HepG2 (cell line): ENCODE results near the gene PAQR3. TPM values are rescaled to one million over a fixed set of nuclear protein-coding genes. Genes with fewer than 3 reads are reported as not detected.

ENCODE experiments used
- ATAC-seq: fragments of 200-7000 bp; cut with Tn5 transposase; 3 replicates; pipeline ENCODE4 v1.9.1; 2020; ENCODE audit warnings: mild to moderate bottlenecking, moderate library complexity
- BruUV-seq: library from RNA; stranded (reverse); fragments of 400-500 nt; replicated peaks from 2 replicates; lab custom pipeline; 2021; lab: Mats Ljungman, UMichigan
- CTCF ChIA-PET: fragments of 300-600 bp; formaldehyde crosslinking; extraction: SDS; loops from one replicate; lab custom pipeline; 2021; ENCODE audit warnings: low total read pairs, inconsistent platforms, low intra/inter-chr PET ratio; lab: Yijun Ruan, JAX
- POLR2A ChIA-PET: fragments of 350-600 bp; sonication (Branson Sonifier 250); formaldehyde crosslinking; loops from one replicate; lab custom pipeline; 2020; ENCODE audit warnings: antibody characterized with exemption, inconsistent platforms; lab: Yijun Ruan, JAX
- DNase-seq: peaks from one replicate; pipeline ENCODE4 v3.0.0-alpha.2; 2015; ENCODE audit warnings: low spot score
- FAIRE-seq: peaks from 3 replicates; lab custom pipeline; 2011; peaks lifted over from hg19 to GRCh38; lab: Jason Lieb, UNC
- H2AFZ ChIP-seq: one replicate; pipeline ENCODE4 v1.6.1; 2011; ENCODE audit warnings: low read length, inconsistent platforms
- H3K27ac ChIP-seq: fragments of 300-600 bp; 3 replicates; pipeline ENCODE4 v1.8.0; 2011; ENCODE audit warnings: mixed run types, mild to moderate bottlenecking, mixed read lengths, low read length, inconsistent platforms; ENCODE audit not compliant: insufficient read depth; ENCODE audit errors: extremely low read length
- H3K27me3 ChIP-seq, 2 experiments: fragments of 200-600 bp in 1 of 2; 2 replicates in 1 of 2; 3 replicates in 1 of 2; pipeline versions ENCODE4 v1.6.0 to v1.8.0; 2011; ENCODE audit warnings: low read length in 2 of 2, mild to moderate bottlenecking in 2 of 2, moderate library complexity in 2 of 2, inconsistent platforms in 1 of 2; ENCODE audit not compliant: insufficient read depth in 2 of 2, control insufficient read depth in 1 of 2
- H3K36me3 ChIP-seq, 2 experiments: fragments of 200-600 bp in 1 of 2; replicated peaks in 1 of 2; 2 replicates in 1 of 2; 3 replicates in 1 of 2; pipeline versions ENCODE4 v1.5.1 to v1.8.0; 2011; ENCODE audit warnings: low read length in 2 of 2, inconsistent platforms in 1 of 2; ENCODE audit not compliant: insufficient read depth in 2 of 2, control insufficient read depth in 1 of 2
- H3K4me1 ChIP-seq: 2 replicates; pipeline ENCODE4 v1.5.1; 2012; ENCODE audit warnings: low read length, inconsistent platforms; ENCODE audit not compliant: insufficient read depth
- H3K4me2 ChIP-seq: 2 replicates; pipeline ENCODE4 v1.6.0; 2011; ENCODE audit warnings: low read depth, low read length, inconsistent platforms
- H3K4me3 ChIP-seq, 3 experiments: fragments of 200-600 bp in 1 of 3; sonication (generic), shearing (Covaris generic) in 1 of 3; replicated peaks in 1 of 3; 2 replicates each; pipeline ENCODE4 v1.5.1; 2011 to 2016; ENCODE audit warnings: low read length in 3 of 3, inconsistent platforms in 2 of 3, low read depth in 2 of 3, mild to moderate bottlenecking in 2 of 3, control low read depth in 1 of 3, mixed read lengths in 1 of 3; ENCODE audit not compliant: insufficient read depth in 1 of 3
- H3K79me2 ChIP-seq: one replicate; pipeline ENCODE4 v1.6.1; 2011; ENCODE audit warnings: low read length, inconsistent platforms; ENCODE audit not compliant: insufficient read depth
- H3K9ac ChIP-seq: 2 replicates; pipeline ENCODE4 v1.6.0; 2011; ENCODE audit warnings: mild to moderate bottlenecking, low read depth, low read length, inconsistent platforms; ENCODE audit not compliant: insufficient read depth
- H3K9me3 ChIP-seq: 2 replicates; pipeline ENCODE4 v1.5.1; 2012; ENCODE audit warnings: mild to moderate bottlenecking, low read length
- H4K20me1 ChIP-seq: 2 replicates; pipeline ENCODE4 v1.6.0; 2011; ENCODE audit warnings: inconsistent platforms, mild to moderate bottlenecking, low read length, moderate library complexity; ENCODE audit not compliant: insufficient read depth
- STAT5B ChIP-seq: sonication (generic); formaldehyde crosslinking; IDR thresholded peaks from 2 replicates; pipeline ENCODE4 v1.4.0; 2020; ENCODE audit warnings: missing genetic modification reagents
- ZSCAN31 ChIP-seq: sonication (generic); formaldehyde crosslinking; IDR thresholded peaks from 2 replicates; pipeline ENCODE4 v1.5.0; 2020; ENCODE audit warnings: low read depth, mild to moderate bottlenecking, missing genetic modification reagents
- WGBS: methylation state at CpG from one replicate; pipeline ENCODE4 v1.1.6; 2017; ENCODE audit warnings: low lambda C conversion rate; 5-methylcytosine and 5-hydroxymethylcytosine counted together
- in situ Hi-C: cut with HindIII; loops from 2 replicates; pipeline ENCODE4 v1.10.0; 2017; ENCODE audit warnings: low pct_unique_long_range_greater_than_20kb; ENCODE audit not compliant: extremely low pct_ligation_motif_present
- intact Hi-C: fragments of 100-400 bp; cut with micrococcal nuclease; formaldehyde crosslinking; loops from one replicate; pipeline ENCODE4 v1.10.0; 2022; ENCODE audit not compliant: unreplicated experiment
- polyA plus RNA-seq, 8 experiments: library from polyadenylated mRNA; depleted of rRNA in 3 of 8; stranded (reverse) in 7 of 8; unstranded in 1 of 8; fragments of >200 nt; fragmentation: Illumina TruSeq in 4 of 8; extraction: Trizol in 4 of 8; gene quantifications; 2 replicates each; pipeline versions ENCODE4 v1.2.1 to v1.2.3, GENCODE V29; 2011 to 2016; ENCODE audit warnings: low read depth in 4 of 8, missing spikeins in 1 of 8, mixed read lengths in 1 of 8; ENCODE audit not compliant: insufficient read depth in 1 of 8
- total RNA-seq, 5 experiments: library from RNA; depleted of rRNA; stranded (reverse); fragments of >200 nt; fragmentation: Illumina TruSeq; extraction: Trizol; gene quantifications; 2 replicates each; pipeline ENCODE4 v1.2.3, GENCODE V29; 2016; ENCODE audit warnings: low read depth in 1 of 5
- TF ChIP-seq, protein P1 (sequence below), 2 experiments: sonication (generic) in 1 of 2; formaldehyde crosslinking in 1 of 2; IDR thresholded peaks; 2 replicates each; pipeline versions ENCODE4 v1.4.0 to v1.6.1; 2016 to 2020; ENCODE audit warnings: borderline replicate concordance in 1 of 2, low read depth in 1 of 2, mild to moderate bottlenecking in 1 of 2, missing genetic modification reagents in 1 of 2

Gene PAQR3
- total and polyA plus RNA-seq, 2 of the 13 experiments (the other 11 are each of a cell fraction or from before 2014, with no cell fraction given), result 9.9 to 13.6 TPM

DNA sequence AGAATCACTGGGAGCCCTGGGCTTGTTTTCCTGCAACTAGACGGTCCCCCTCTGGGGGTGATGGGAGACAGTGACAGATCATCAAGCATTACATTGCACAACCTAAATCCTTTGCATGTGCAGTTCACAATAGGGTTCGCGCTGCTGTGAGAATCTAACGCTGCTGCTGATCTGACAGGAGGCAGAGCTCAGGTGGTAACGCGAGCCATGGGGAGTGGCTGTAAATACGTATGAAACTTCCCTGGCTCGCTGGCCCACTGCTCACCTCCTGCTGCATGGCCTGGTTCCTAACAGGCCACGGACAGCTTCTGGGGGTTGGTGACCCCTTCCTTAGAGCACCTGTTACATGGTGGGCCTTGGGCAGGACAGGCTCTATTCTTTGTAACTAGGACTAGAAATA, 10.4 kb downstream of the PAQR3 start:
- in situ Hi-C loops (no loop called here), intact Hi-C loops (no loop called here)
- WGBS, result 100% methylated on average over 2 of the region's 9 CpGs
- Histone ChIP-seq H3K9me3 (no peaks in the 10 kb centered on the region), H3K4me3 (no peak overlapping the region), H3K27ac (no peak overlapping the region), H3K79me2 (no peaks in the 10 kb centered on the region), H2AFZ (no peak overlapping the region), H3K9ac (no peak overlapping the region), H4K20me1 (no peaks in the 10 kb centered on the region), H3K27me3 (no peaks in the 10 kb centered on the region), H3K36me3 (peaks cover 0 to 2% of the 10 kb centered on the region in 2 experiments; a peak in 2 of 5 replicates)
- DNase-seq (no peak), FAIRE-seq (no peak), ATAC-seq (no peak)
- POLR2A ChIA-PET, result no interaction called here
- no TSS peak for BruUV-seq
- TF ChIP-seq STAT5B (CRISPR knock-in tag) (no peak), ZSCAN31 (CRISPR knock-in tag) (no peak)
- TF ChIP-seq, protein P1, sequence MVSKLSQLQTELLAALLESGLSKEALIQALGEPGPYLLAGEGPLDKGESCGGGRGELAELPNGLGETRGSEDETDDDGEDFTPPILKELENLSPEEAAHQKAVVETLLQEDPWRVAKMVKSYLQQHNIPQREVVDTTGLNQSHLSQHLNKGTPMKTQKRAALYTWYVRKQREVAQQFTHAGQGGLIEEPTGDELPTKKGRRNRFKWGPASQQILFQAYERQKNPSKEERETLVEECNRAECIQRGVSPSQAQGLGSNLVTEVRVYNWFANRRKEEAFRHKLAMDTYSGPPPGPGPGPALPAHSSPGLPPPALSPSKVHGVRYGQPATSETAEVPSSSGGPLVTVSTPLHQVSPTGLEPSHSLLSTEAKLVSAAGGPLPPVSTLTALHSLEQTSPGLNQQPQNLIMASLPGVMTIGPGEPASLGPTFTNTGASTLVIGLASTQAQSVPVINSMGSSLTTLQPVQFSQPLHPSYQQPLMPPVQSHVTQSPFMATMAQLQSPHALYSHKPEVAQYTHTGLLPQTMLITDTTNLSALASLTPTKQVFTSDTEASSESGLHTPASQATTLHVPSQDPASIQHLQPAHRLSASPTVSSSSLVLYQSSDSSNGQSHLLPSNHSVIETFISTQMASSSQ (IDR thresholded peaks at IDR 0.05; ENCODE audit: low read depth), result no peak
- TF ChIP-seq, protein P1 (CRISPR knock-in tag; IDR thresholded peaks at IDR 0.05; ENCODE audit: borderline replicate concordance), result no peak
- TF ChIP-seq, all 625 proteins: peak for 0
- CTCF ChIA-PET, result no interaction called here
- no peak overlapping the region for H3K4me2 ChIP-seq
- no peaks in the 10 kb centered on the region for H3K4me1 ChIP-seq
